Measurements from ENCODE around the gene PACRG. TPM values are rescaled to one million over a fixed set of nuclear protein-coding genes. Genes with fewer than 3 reads are reported as not detected.

Gene PACRG
- total and polyA plus RNA-seq, 2 of the 13 experiments (the other 11 are each of a cell fraction or from before 2014, with no cell fraction given) = 0.13 TPM; not detected in 1

DNA sequence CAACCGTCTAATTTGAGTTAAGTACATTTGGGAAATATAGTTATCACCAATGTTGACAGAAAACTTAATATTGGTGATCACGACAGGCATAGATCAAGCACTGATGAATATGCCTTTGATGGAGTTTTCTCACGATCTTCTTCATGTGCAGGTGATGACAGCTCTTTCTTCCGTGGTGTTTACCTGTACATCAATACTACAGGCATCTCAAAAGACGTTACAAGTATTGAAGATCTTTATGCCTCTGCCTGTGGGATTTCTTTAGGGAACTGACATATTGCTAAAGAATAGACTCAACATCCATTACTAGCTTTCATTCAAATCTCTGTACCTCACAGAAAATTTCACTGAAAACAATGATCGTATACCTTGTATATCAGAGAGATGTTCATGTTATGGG is 178.7 kb downstream of the PACRG start:
- no peak for ATAC-seq
- WGBS (ENCODE audit: low lambda C conversion rate) = 9% methylated on average over 6 of the region's 6 CpGs
- no peak for TF ChIP-seq SPEN (CRISPR knock-in tag; IDR thresholded peaks at IDR 0.05; ENCODE audit: low read depth)
- no peak for TF ChIP-seq TEAD2 (CRISPR knock-in tag; IDR thresholded peaks at IDR 0.05)
- TF ChIP-seq KDM5A (IDR thresholded peaks at IDR 0.05; ENCODE audit: borderline replicate concordance, low read length) = no peak
- no peak for TF ChIP-seq HMG20B (CRISPR knock-in tag; conservative IDR thresholded peaks at IDR 0.05)
- TF ChIP-seq ZNF614 (CRISPR knock-in tag; IDR thresholded peaks at IDR 0.05; ENCODE audit: borderline replicate concordance) = no peak
- TF ChIP-seq ZFP82 (CRISPR knock-in tag; IDR thresholded peaks at IDR 0.05; ENCODE audit: borderline replicate concordance) = no peak
- TF ChIP-seq SUZ12 (IDR thresholded peaks at IDR 0.05; ENCODE audit: low read depth, low read length) = no peak
- TF ChIP-seq ZSCAN30 (CRISPR knock-in tag; IDR thresholded peaks at IDR 0.05) = no peak
- TF ChIP-seq RBM22 (optimal IDR thresholded peaks at IDR 0.05; ENCODE audit: low read length) = no peak
- TF ChIP-seq ZNF160 (CRISPR knock-in tag; IDR thresholded peaks at IDR 0.05) = no peak
- no peak for TF ChIP-seq GTF2F1 (IDR thresholded peaks at IDR 0.05; ENCODE audit: low read length)
- no peak for TF ChIP-seq ZFX (CRISPR knock-in tag; IDR thresholded peaks at IDR 0.05; ENCODE audit: low read depth)
- TF ChIP-seq ZNF556 (CRISPR knock-in tag; IDR thresholded peaks at IDR 0.05; ENCODE audit: borderline replicate concordance) = no peak
- BruUV-seq (replicated peaks) = no TSS peak
- Histone ChIP-seq H3K9me3 (ENCODE audit: low read length) (no peaks in the 10 kb centered on the region; the same call in 1 of the 2 replicates), H3K79me2 (ENCODE audit: insufficient read depth, low read length) (no peaks in the 10 kb centered on the region), H4K20me1 (ENCODE audit: insufficient read depth, low read length) (no peaks in the 10 kb centered on the region), H3K27me3 (ENCODE audit: control insufficient read depth in 1 of 2, insufficient read depth in 2 of 2, low read length in 2 of 2) (no peaks in the 10 kb centered on the region), H3K27ac (ENCODE audit: extremely low read length, insufficient read depth, low read length) (no peak overlapping the region), H3K36me3 (replicated peaks in 1 of 2; ENCODE audit: control insufficient read depth in 1 of 2, insufficient read depth in 2 of 2, low read length in 2 of 2) (no peaks in the 10 kb centered on the region), H3K9ac (ENCODE audit: insufficient read depth, low read depth, low read length) (no peak overlapping the region), H2AFZ (ENCODE audit: low read length) (no peak overlapping the region), H3K4me3 (replicated peaks in 1 of 3; ENCODE audit: insufficient read depth in 1 of 3, low read depth in 2 of 3, low read length in 3 of 3) (no peak overlapping the region), H3K4me1 (ENCODE audit: insufficient read depth, low read length) (no peaks in the 10 kb centered on the region), H3K4me2 (ENCODE audit: low read depth, low read length) (no peak overlapping the region)
- intact Hi-C loops (cut with micrococcal nuclease; ENCODE audit: unreplicated experiment) (loop anchor here (5.0 kb wide), 1 partner anchor 1201 kb away; no protein-coding TSS in a partner anchor), in situ Hi-C loops (cut with HindIII; ENCODE audit: extremely low pct_ligation_motif_present, low pct_unique_long_range_greater_than_20kb) (no loop called here)
- ChIA-PET CTCF (ENCODE audit: low intra/inter-chr PET ratio, low total read pairs) (interaction anchor here (2.0 kb wide), 1 partner anchor 1050 kb away, joined by 14 read pairs; no protein-coding TSS in a partner anchor), POLR2A (no interaction called here)
- FAIRE-seq = no peak
- DNase-seq (ENCODE audit: low spot score) = no peak
